Suprapubic skin (tissue), 3 donors: ENCODE data around the gene SPOCK1.

Experiments used
- EP300 ChIP-seq: sonication (generic); formaldehyde crosslinking; IDR thresholded peaks from one replicate; pipeline ENCODE4 v1.6.1; 2017; ENCODE audit warnings: antibody characterized with exemption
- TF ChIP-seq, protein P1 (sequence below), 2 donors: fragments of 200-600 bp in 1 of 2; fragments of 450-650 bp in 1 of 2; sonication (generic) in 1 of 2; IDR thresholded peaks; one replicate each; pipeline ENCODE4 v1.5.1; 2016 to 2019; ENCODE audit warnings: antibody characterized with exemption in 2 of 2, mild to moderate bottlenecking in 1 of 2, moderate library complexity in 1 of 2

DNA sequence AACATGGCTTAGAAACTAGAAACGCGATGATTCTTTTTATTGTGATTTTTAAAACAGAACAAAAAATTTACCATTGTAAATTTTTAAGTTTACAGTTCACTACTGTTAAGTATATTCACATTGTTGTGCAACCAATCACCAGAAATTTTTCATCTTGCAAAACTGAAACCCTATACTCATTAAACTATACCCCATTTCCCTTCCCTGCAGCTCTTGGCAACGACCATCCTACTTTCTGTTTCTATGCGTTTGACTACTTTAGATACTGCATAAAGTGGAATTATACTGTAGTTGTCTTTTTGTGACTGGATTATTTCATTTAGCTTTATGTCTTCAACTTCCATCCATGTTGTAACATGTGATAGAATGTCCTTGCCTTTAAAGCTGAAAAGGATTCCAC lies 52.5 kb downstream of the SPOCK1 start:
- TF ChIP-seq EP300: no peak
- TF ChIP-seq, protein P1, sequence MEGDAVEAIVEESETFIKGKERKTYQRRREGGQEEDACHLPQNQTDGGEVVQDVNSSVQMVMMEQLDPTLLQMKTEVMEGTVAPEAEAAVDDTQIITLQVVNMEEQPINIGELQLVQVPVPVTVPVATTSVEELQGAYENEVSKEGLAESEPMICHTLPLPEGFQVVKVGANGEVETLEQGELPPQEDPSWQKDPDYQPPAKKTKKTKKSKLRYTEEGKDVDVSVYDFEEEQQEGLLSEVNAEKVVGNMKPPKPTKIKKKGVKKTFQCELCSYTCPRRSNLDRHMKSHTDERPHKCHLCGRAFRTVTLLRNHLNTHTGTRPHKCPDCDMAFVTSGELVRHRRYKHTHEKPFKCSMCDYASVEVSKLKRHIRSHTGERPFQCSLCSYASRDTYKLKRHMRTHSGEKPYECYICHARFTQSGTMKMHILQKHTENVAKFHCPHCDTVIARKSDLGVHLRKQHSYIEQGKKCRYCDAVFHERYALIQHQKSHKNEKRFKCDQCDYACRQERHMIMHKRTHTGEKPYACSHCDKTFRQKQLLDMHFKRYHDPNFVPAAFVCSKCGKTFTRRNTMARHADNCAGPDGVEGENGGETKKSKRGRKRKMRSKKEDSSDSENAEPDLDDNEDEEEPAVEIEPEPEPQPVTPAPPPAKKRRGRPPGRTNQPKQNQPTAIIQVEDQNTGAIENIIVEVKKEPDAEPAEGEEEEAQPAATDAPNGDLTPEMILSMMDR (IDR thresholded peaks at IDR 0.05): no peak
